Measurements from ENCODE around the gene OR7A5.
"Not testable (repeated sequence)": the region's sequence is repeated elsewhere in the genome, so short reads cannot be mapped to it uniquely, and the experiment has no call there.

OR7A5 gene

GRCh38 chr19:14786421-14786851 is 48.5 kb downstream of the OR7A5 start:
- peaks cover 3 to 13% (median 3%) of the 10 kb centered on the region in 5 donors for H3K27me3 ChIP-seq (ENCODE audit: control insufficient read depth in 5 of 5, insufficient read depth in 4 of 5, low read length in 5 of 5)

GRCh38 chr19:14785102-14785793 is 49.7 kb downstream of the OR7A5 start:
- H3K9ac ChIP-seq (ENCODE audit: low read length in 5 of 5); H3K36me3 ChIP-seq (ENCODE audit: control insufficient read depth in 5 of 5, insufficient read depth in 5 of 5, low read length in 5 of 5); H3K4me1 ChIP-seq (ENCODE audit: control insufficient read depth in 5 of 5, insufficient read depth in 5 of 5, low read length in 5 of 5); H3K9me3 ChIP-seq (ENCODE audit: control insufficient read depth in 5 of 5, low read length in 5 of 5); H3K27ac ChIP-seq (ENCODE audit: low read depth, low read length); H3K4me3 ChIP-seq (ENCODE audit: low read depth in 1 of 5, low read length in 5 of 5): not testable (repeated sequence)
- H3K27me3 ChIP-seq (ENCODE audit: control insufficient read depth in 5 of 5, insufficient read depth in 4 of 5, low read length in 5 of 5): peaks cover 3 to 13% (median 3%) of the 10 kb centered on the region in 5 donors

More at GRCh38 chr19:14786421-14786851, 48.5 kb downstream of the OR7A5 start:
- H3K9me3 ChIP-seq (ENCODE audit: control insufficient read depth in 5 of 5, low read length in 5 of 5): no peaks in the 10 kb centered on the region
- no peak overlapping the region for H3K27ac ChIP-seq (ENCODE audit: low read depth, low read length)
- peaks cover 0 to 9% (median 4%) of the 10 kb centered on the region in 5 donors for H3K4me1 ChIP-seq (ENCODE audit: control insufficient read depth in 5 of 5, insufficient read depth in 5 of 5, low read length in 5 of 5)
- H3K36me3 ChIP-seq (ENCODE audit: control insufficient read depth in 5 of 5, insufficient read depth in 5 of 5, low read length in 5 of 5): no peaks in the 10 kb centered on the region
- H3K4me3 ChIP-seq (ENCODE audit: low read depth in 1 of 5, low read length in 5 of 5): no peak overlapping the region
- no peak overlapping the region for H3K9ac ChIP-seq (ENCODE audit: low read length in 5 of 5)

GRCh38 chr19:14784730-14785101 is 50.3 kb downstream of the OR7A5 start:
- H3K4me1 ChIP-seq (ENCODE audit: control insufficient read depth in 5 of 5, insufficient read depth in 5 of 5, low read length in 5 of 5); H3K9me3 ChIP-seq (ENCODE audit: control insufficient read depth in 5 of 5, low read length in 5 of 5); H3K4me3 ChIP-seq (ENCODE audit: low read depth in 1 of 5, low read length in 5 of 5); H3K9ac ChIP-seq (ENCODE audit: low read length in 5 of 5); H3K27ac ChIP-seq (ENCODE audit: low read depth, low read length); H3K36me3 ChIP-seq (ENCODE audit: control insufficient read depth in 5 of 5, insufficient read depth in 5 of 5, low read length in 5 of 5): not testable (repeated sequence)
- peaks cover 3 to 13% (median 3%) of the 10 kb centered on the region in 5 donors for H3K27me3 ChIP-seq (ENCODE audit: control insufficient read depth in 5 of 5, insufficient read depth in 4 of 5, low read length in 5 of 5)

GRCh38 chr19:14783410-14783998 is 51.5 kb downstream of the OR7A5 start:
- not testable (repeated sequence) for H3K4me3 ChIP-seq (ENCODE audit: low read depth in 1 of 5, low read length in 5 of 5); H3K4me1 ChIP-seq (ENCODE audit: control insufficient read depth in 5 of 5, insufficient read depth in 5 of 5, low read length in 5 of 5); H3K9ac ChIP-seq (ENCODE audit: low read length in 5 of 5); H3K9me3 ChIP-seq (ENCODE audit: control insufficient read depth in 5 of 5, low read length in 5 of 5); H3K27ac ChIP-seq (ENCODE audit: low read depth, low read length); H3K36me3 ChIP-seq (ENCODE audit: control insufficient read depth in 5 of 5, insufficient read depth in 5 of 5, low read length in 5 of 5)
- peaks cover 3 to 13% (median 3%) of the 10 kb centered on the region in 5 donors for H3K27me3 ChIP-seq (ENCODE audit: control insufficient read depth in 5 of 5, insufficient read depth in 4 of 5, low read length in 5 of 5)

GRCh38 chr19:14782626-14783409 is 52.2 kb downstream of the OR7A5 start:
- no peak overlapping the region for H3K27ac ChIP-seq (ENCODE audit: low read depth, low read length)
- no peaks in the 10 kb centered on the region for H3K36me3 ChIP-seq (ENCODE audit: control insufficient read depth in 5 of 5, insufficient read depth in 5 of 5, low read length in 5 of 5)
- H3K9me3 ChIP-seq (ENCODE audit: control insufficient read depth in 5 of 5, low read length in 5 of 5): no peaks in the 10 kb centered on the region
- no peak overlapping the region for H3K4me3 ChIP-seq (ENCODE audit: low read depth in 1 of 5, low read length in 5 of 5)
- peaks cover 0 to 9% (median 4%) of the 10 kb centered on the region in 5 donors for H3K4me1 ChIP-seq (ENCODE audit: control insufficient read depth in 5 of 5, insufficient read depth in 5 of 5, low read length in 5 of 5)
- peaks cover 3 to 13% (median 3%) of the 10 kb centered on the region in 5 donors for H3K27me3 ChIP-seq (ENCODE audit: control insufficient read depth in 5 of 5, insufficient read depth in 4 of 5, low read length in 5 of 5)
- no peak overlapping the region for H3K9ac ChIP-seq (ENCODE audit: low read length in 5 of 5)

- H3K27ac ChIP-seq (ENCODE audit: low read depth, low read length); H3K4me3 ChIP-seq (ENCODE audit: low read depth in 1 of 5, low read length in 5 of 5); H3K4me1 ChIP-seq (ENCODE audit: control insufficient read depth in 5 of 5, insufficient read depth in 5 of 5, low read length in 5 of 5); H3K36me3 ChIP-seq (ENCODE audit: control insufficient read depth in 5 of 5, insufficient read depth in 5 of 5, low read length in 5 of 5); H3K9me3 ChIP-seq (ENCODE audit: control insufficient read depth in 5 of 5, low read length in 5 of 5); H3K9ac ChIP-seq (ENCODE audit: low read length in 5 of 5): not testable (repeated sequence)
- H3K27me3 ChIP-seq (ENCODE audit: control insufficient read depth in 5 of 5, insufficient read depth in 4 of 5, low read length in 5 of 5): peaks cover 3 to 14% (median 6%) of the 10 kb centered on the region in 5 donors
These were observed 53.1 kb downstream of the OR7A5 start for GRCh38 chr19:14781713-14782536.

- peaks cover 0 to 17% (median 3%) of the 10 kb centered on the region in 5 donors for H3K27me3 ChIP-seq (ENCODE audit: control insufficient read depth in 5 of 5, insufficient read depth in 4 of 5, low read length in 5 of 5)
- not testable (repeated sequence) for H3K9me3 ChIP-seq (ENCODE audit: control insufficient read depth in 5 of 5, low read length in 5 of 5); H3K9ac ChIP-seq (ENCODE audit: low read length in 5 of 5); H3K4me3 ChIP-seq (ENCODE audit: low read depth in 1 of 5, low read length in 5 of 5); H3K36me3 ChIP-seq (ENCODE audit: control insufficient read depth in 5 of 5, insufficient read depth in 5 of 5, low read length in 5 of 5); H3K27ac ChIP-seq (ENCODE audit: low read depth, low read length)
- peaks cover 0 to 14% (median 7%) of the 10 kb centered on the region in 5 donors for H3K4me1 ChIP-seq (ENCODE audit: control insufficient read depth in 5 of 5, insufficient read depth in 5 of 5, low read length in 5 of 5)
These were observed 54.3 kb downstream of the OR7A5 start for GRCh38 chr19:14780622-14781225.

GRCh38 chr19:14779151-14779550 is 55.8 kb downstream of the OR7A5 start:
- H3K36me3 ChIP-seq (ENCODE audit: control insufficient read depth in 5 of 5, insufficient read depth in 5 of 5, low read length in 5 of 5): no peaks in the 10 kb centered on the region
- H3K27me3 ChIP-seq (ENCODE audit: control insufficient read depth in 5 of 5, insufficient read depth in 4 of 5, low read length in 5 of 5): peaks cover 0 to 11% (median 3%) of the 10 kb centered on the region in 5 donors
- H3K27ac ChIP-seq (ENCODE audit: low read depth, low read length): no peak overlapping the region
- peaks cover 0 to 14% (median 7%) of the 10 kb centered on the region in 5 donors for H3K4me1 ChIP-seq (ENCODE audit: control insufficient read depth in 5 of 5, insufficient read depth in 5 of 5, low read length in 5 of 5)
- H3K9me3 ChIP-seq (ENCODE audit: control insufficient read depth in 5 of 5, low read length in 5 of 5): no peaks in the 10 kb centered on the region
- no peak overlapping the region for H3K9ac ChIP-seq (ENCODE audit: low read length in 5 of 5)
- H3K4me3 ChIP-seq (ENCODE audit: low read depth in 1 of 5, low read length in 5 of 5): no peak overlapping the region

GRCh38 chr19:14778110-14778845 is 56.7 kb downstream of the OR7A5 start, which contains the start of gene ADGRE2:
Gene ADGRE2, minus strand, starts transcription at chr19:14778560. Its CDS starts 1,804 bp downstream, at chr19:14776756.
- Histone ChIP-seq H3K4me1 (ENCODE audit: control insufficient read depth in 5 of 5, insufficient read depth in 5 of 5, low read length in 5 of 5) (peaks cover 0 to 14% (median 7%) of the 10 kb centered on the region in 5 donors), H3K27me3 (ENCODE audit: control insufficient read depth in 5 of 5, insufficient read depth in 4 of 5, low read length in 5 of 5) (peaks cover 0 to 11% (median 3%) of the 10 kb centered on the region in 5 donors)
- not testable (repeated sequence) for H3K9me3 ChIP-seq (ENCODE audit: control insufficient read depth in 5 of 5, low read length in 5 of 5); H3K4me3 ChIP-seq (ENCODE audit: low read depth in 1 of 5, low read length in 5 of 5); H3K36me3 ChIP-seq (ENCODE audit: control insufficient read depth in 5 of 5, insufficient read depth in 5 of 5, low read length in 5 of 5); H3K27ac ChIP-seq (ENCODE audit: low read depth, low read length); H3K9ac ChIP-seq (ENCODE audit: low read length in 5 of 5)

All from subcutaneous abdominal adipose tissue (tissue), 5 donors.